HEK293 (cell line): ENCODE results near the gene RNF175.

Experiments used
- EGR2 ChIP-seq: fragments of 450-650 bp; formaldehyde crosslinking; IDR thresholded peaks from 2 replicates; pipeline ENCODE4 v1.5.1; 2016; ENCODE audit warnings: low read depth, missing biosample characterization, missing genetic modification characterization
- SALL2 ChIP-seq: fragments of 450-650 bp; formaldehyde crosslinking; IDR thresholded peaks from 2 replicates; pipeline ENCODE4 v1.5.0; 2017; ENCODE audit warnings: missing biosample characterization, mild to moderate bottlenecking, missing genetic modification characterization, borderline replicate concordance
- ZNF335 ChIP-seq: fragments of 450-650 bp; formaldehyde crosslinking; conservative IDR thresholded peaks from 2 replicates; pipeline ENCODE4 v1.5.1; 2016; ENCODE audit warnings: missing biosample characterization, missing genetic modification characterization
- ZNF341 ChIP-seq: fragments of 450-650 bp; formaldehyde crosslinking; IDR thresholded peaks from 2 replicates; pipeline ENCODE4; 2016; ENCODE audit warnings: low read depth, missing biosample characterization, missing genetic modification characterization
- ZNF677 ChIP-seq: fragments of 450-650 bp; IDR thresholded peaks from 2 replicates; pipeline ENCODE4 v1.5.0; 2018; ENCODE audit warnings: missing biosample characterization, mild to moderate bottlenecking, missing genetic modification characterization, moderate library complexity
- ZNF747 ChIP-seq: fragments of 450-650 bp; formaldehyde crosslinking; IDR thresholded peaks from 2 replicates; pipeline ENCODE4 v1.5.1; 2016; ENCODE audit warnings: missing biosample characterization, missing genetic modification characterization
- TF ChIP-seq, protein P1 (sequence below): fragments of 450-650 bp; formaldehyde crosslinking; IDR thresholded peaks from 2 replicates; pipeline ENCODE4 v1.5.1; 2016; ENCODE audit warnings: missing biosample characterization, missing genetic modification characterization
- TF ChIP-seq, protein P2 (sequence below): fragments of 450-650 bp; formaldehyde crosslinking; IDR thresholded peaks from 2 replicates; pipeline ENCODE4 v1.5.1; 2016; ENCODE audit warnings: missing biosample characterization, missing genetic modification characterization
- TF ChIP-seq, protein P3 (sequence below): fragments of 450-650 bp; formaldehyde crosslinking; IDR thresholded peaks from 2 replicates; pipeline ENCODE4 v1.5.1; 2017; ENCODE audit warnings: missing biosample characterization, missing genetic modification characterization

DNA sequence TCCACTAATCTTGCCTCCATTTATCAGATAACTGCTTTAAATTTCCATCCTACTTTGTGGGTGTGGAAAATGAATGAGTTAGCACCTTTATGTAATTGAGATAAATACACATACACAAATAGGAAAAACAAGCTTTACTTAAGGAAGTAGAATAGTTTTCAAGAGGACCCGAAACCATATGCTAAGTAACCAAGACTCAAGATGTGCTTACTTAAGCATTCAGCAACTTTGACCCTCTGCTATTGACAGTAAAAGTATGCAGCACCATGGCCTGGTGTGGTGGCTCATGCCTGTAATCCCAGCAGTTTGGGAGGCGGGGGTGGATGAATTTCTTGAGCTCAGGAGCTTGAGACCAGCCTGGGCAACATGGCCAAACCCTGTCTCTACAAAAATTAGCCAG is 29.9 kb downstream of the RNF175 start:
- TF ChIP-seq ZNF341 (tag by site-specific recombination) (no peak), EGR2 (tag by site-specific recombination) (no peak), SALL2 (no peak), ZNF335 (tag by site-specific recombination) (no peak), ZNF677 (tag by site-specific recombination) (no peak), ZNF747 (tag by site-specific recombination) (no peak)
- TF ChIP-seq, protein P1, sequence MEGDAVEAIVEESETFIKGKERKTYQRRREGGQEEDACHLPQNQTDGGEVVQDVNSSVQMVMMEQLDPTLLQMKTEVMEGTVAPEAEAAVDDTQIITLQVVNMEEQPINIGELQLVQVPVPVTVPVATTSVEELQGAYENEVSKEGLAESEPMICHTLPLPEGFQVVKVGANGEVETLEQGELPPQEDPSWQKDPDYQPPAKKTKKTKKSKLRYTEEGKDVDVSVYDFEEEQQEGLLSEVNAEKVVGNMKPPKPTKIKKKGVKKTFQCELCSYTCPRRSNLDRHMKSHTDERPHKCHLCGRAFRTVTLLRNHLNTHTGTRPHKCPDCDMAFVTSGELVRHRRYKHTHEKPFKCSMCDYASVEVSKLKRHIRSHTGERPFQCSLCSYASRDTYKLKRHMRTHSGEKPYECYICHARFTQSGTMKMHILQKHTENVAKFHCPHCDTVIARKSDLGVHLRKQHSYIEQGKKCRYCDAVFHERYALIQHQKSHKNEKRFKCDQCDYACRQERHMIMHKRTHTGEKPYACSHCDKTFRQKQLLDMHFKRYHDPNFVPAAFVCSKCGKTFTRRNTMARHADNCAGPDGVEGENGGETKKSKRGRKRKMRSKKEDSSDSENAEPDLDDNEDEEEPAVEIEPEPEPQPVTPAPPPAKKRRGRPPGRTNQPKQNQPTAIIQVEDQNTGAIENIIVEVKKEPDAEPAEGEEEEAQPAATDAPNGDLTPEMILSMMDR (tag by site-specific recombination): no peak
- TF ChIP-seq, protein P2, sequence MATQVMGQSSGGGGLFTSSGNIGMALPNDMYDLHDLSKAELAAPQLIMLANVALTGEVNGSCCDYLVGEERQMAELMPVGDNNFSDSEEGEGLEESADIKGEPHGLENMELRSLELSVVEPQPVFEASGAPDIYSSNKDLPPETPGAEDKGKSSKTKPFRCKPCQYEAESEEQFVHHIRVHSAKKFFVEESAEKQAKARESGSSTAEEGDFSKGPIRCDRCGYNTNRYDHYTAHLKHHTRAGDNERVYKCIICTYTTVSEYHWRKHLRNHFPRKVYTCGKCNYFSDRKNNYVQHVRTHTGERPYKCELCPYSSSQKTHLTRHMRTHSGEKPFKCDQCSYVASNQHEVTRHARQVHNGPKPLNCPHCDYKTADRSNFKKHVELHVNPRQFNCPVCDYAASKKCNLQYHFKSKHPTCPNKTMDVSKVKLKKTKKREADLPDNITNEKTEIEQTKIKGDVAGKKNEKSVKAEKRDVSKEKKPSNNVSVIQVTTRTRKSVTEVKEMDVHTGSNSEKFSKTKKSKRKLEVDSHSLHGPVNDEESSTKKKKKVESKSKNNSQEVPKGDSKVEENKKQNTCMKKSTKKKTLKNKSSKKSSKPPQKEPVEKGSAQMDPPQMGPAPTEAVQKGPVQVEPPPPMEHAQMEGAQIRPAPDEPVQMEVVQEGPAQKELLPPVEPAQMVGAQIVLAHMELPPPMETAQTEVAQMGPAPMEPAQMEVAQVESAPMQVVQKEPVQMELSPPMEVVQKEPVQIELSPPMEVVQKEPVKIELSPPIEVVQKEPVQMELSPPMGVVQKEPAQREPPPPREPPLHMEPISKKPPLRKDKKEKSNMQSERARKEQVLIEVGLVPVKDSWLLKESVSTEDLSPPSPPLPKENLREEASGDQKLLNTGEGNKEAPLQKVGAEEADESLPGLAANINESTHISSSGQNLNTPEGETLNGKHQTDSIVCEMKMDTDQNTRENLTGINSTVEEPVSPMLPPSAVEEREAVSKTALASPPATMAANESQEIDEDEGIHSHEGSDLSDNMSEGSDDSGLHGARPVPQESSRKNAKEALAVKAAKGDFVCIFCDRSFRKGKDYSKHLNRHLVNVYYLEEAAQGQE (tag by site-specific recombination): no peak
- TF ChIP-seq, protein P3, sequence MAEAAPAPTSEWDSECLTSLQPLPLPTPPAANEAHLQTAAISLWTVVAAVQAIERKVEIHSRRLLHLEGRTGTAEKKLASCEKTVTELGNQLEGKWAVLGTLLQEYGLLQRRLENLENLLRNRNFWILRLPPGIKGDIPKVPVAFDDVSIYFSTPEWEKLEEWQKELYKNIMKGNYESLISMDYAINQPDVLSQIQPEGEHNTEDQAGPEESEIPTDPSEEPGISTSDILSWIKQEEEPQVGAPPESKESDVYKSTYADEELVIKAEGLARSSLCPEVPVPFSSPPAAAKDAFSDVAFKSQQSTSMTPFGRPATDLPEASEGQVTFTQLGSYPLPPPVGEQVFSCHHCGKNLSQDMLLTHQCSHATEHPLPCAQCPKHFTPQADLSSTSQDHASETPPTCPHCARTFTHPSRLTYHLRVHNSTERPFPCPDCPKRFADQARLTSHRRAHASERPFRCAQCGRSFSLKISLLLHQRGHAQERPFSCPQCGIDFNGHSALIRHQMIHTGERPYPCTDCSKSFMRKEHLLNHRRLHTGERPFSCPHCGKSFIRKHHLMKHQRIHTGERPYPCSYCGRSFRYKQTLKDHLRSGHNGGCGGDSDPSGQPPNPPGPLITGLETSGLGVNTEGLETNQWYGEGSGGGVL (tag by site-specific recombination): no peak
